ENCODE data around the gene RNU1-3. TPM values are rescaled to one million over a fixed set of nuclear protein-coding genes. Genes with fewer than 3 reads are reported as not detected.
A peak's percentile ranks its signal among the peaks of the same experiment; 100 is the strongest.

The RNU1-3 gene
- total and polyA plus RNA-seq, 2 of the 13 experiments (the other 11 are each of a cell fraction or from before 2014, with no cell fraction given): under 0.01 to 11,018 TPM

DNA sequence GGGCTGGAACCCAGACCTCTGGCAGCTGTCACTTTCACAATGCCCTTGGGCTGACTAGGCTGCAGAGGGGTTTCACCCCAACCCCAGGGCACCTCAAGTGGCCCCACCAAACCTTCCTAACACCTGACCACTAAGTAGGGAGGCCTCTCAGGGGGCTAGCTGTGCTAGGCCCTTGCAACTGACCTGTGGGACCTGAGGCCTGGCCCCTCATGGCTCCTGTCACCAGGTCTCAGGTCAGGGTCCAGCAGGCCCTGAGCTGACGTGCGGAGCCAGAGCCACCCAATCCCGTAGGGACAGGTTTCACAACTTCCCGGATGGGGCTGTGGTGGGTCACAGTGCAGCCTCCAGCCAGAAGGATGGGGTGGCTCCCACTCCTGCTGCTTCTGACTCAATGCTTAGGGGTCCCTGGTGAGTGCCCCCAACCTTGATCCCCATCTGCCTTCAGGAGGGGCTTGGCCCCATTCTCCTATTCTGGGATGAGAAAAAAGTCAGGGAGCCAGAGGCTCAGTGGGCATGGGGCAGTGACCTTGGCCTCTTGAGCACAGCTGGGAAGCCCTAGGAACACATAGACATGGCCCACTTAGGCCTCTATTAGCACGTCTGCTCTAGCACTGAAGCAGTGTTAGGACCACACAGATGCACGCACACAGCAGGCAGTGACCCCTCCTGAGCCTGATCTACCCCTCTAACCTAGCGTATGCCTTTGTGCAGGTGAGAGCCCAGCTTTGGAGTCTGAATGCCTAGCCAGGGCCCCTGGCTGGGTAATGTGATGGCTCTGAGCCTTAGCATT lies 21.3 kb downstream of the RNU1-3 start (continued):
- TF ChIP-seq, protein P1, sequence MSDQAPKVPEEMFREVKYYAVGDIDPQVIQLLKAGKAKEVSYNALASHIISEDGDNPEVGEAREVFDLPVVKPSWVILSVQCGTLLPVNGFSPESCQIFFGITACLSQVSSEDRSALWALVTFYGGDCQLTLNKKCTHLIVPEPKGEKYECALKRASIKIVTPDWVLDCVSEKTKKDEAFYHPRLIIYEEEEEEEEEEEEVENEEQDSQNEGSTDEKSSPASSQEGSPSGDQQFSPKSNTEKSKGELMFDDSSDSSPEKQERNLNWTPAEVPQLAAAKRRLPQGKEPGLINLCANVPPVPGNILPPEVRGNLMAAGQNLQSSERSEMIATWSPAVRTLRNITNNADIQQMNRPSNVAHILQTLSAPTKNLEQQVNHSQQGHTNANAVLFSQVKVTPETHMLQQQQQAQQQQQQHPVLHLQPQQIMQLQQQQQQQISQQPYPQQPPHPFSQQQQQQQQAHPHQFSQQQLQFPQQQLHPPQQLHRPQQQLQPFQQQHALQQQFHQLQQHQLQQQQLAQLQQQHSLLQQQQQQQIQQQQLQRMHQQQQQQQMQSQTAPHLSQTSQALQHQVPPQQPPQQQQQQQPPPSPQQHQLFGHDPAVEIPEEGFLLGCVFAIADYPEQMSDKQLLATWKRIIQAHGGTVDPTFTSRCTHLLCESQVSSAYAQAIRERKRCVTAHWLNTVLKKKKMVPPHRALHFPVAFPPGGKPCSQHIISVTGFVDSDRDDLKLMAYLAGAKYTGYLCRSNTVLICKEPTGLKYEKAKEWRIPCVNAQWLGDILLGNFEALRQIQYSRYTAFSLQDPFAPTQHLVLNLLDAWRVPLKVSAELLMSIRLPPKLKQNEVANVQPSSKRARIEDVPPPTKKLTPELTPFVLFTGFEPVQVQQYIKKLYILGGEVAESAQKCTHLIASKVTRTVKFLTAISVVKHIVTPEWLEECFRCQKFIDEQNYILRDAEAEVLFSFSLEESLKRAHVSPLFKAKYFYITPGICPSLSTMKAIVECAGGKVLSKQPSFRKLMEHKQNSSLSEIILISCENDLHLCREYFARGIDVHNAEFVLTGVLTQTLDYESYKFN (CRISPR knock-in tag; conservative IDR thresholded peaks at IDR 0.05): peak; percentile 92
- TF ChIP-seq KDM3A (CRISPR knock-in tag; IDR thresholded peaks at IDR 0.05; ENCODE audit: low read depth): peak; percentile 92; the same call in 1 of the 2 replicates
- TF ChIP-seq, protein P2, sequence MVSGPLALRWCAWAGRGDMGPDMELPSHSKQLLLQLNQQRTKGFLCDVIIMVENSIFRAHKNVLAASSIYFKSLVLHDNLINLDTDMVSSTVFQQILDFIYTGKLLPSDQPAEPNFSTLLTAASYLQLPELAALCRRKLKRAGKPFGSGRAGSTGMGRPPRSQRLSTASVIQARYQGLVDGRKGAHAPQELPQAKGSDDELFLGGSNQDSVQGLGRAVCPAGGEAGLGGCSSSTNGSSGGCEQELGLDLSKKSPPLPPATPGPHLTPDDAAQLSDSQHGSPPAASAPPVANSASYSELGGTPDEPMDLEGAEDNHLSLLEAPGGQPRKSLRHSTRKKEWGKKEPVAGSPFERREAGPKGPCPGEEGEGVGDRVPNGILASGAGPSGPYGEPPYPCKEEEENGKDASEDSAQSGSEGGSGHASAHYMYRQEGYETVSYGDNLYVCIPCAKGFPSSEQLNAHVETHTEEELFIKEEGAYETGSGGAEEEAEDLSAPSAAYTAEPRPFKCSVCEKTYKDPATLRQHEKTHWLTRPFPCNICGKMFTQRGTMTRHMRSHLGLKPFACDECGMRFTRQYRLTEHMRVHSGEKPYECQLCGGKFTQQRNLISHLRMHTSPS (CRISPR knock-in tag; IDR thresholded peaks at IDR 0.05; ENCODE audit: low read depth): peak; percentile 26; the same call in 1 of the 2 replicates
- TF ChIP-seq ZNF674 (CRISPR knock-in tag; IDR thresholded peaks at IDR 0.05; ENCODE audit: low read depth): 0 out of 2 replicates have a peak, but pooled peaks have one; percentile 68
- peak; percentile 87; the same call in 1 of the 2 replicates for TF ChIP-seq ZNF598 (CRISPR knock-in tag; IDR thresholded peaks at IDR 0.05; ENCODE audit: borderline replicate concordance)
- TF ChIP-seq MED1 (CRISPR knock-in tag; IDR thresholded peaks at IDR 0.05): peak; percentile 99
- TF ChIP-seq, protein P3, sequence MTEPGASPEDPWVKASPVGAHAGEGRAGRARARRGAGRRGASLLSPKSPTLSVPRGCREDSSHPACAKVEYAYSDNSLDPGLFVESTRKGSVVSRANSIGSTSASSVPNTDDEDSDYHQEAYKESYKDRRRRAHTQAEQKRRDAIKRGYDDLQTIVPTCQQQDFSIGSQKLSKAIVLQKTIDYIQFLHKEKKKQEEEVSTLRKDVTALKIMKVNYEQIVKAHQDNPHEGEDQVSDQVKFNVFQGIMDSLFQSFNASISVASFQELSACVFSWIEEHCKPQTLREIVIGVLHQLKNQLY (CRISPR knock-in tag; IDR thresholded peaks at IDR 0.05): peak; percentile 79; the same call in 1 of the 2 replicates
- TF ChIP-seq HMG20B (CRISPR knock-in tag; conservative IDR thresholded peaks at IDR 0.05): peak; percentile 75
- TF ChIP-seq, protein P4, sequence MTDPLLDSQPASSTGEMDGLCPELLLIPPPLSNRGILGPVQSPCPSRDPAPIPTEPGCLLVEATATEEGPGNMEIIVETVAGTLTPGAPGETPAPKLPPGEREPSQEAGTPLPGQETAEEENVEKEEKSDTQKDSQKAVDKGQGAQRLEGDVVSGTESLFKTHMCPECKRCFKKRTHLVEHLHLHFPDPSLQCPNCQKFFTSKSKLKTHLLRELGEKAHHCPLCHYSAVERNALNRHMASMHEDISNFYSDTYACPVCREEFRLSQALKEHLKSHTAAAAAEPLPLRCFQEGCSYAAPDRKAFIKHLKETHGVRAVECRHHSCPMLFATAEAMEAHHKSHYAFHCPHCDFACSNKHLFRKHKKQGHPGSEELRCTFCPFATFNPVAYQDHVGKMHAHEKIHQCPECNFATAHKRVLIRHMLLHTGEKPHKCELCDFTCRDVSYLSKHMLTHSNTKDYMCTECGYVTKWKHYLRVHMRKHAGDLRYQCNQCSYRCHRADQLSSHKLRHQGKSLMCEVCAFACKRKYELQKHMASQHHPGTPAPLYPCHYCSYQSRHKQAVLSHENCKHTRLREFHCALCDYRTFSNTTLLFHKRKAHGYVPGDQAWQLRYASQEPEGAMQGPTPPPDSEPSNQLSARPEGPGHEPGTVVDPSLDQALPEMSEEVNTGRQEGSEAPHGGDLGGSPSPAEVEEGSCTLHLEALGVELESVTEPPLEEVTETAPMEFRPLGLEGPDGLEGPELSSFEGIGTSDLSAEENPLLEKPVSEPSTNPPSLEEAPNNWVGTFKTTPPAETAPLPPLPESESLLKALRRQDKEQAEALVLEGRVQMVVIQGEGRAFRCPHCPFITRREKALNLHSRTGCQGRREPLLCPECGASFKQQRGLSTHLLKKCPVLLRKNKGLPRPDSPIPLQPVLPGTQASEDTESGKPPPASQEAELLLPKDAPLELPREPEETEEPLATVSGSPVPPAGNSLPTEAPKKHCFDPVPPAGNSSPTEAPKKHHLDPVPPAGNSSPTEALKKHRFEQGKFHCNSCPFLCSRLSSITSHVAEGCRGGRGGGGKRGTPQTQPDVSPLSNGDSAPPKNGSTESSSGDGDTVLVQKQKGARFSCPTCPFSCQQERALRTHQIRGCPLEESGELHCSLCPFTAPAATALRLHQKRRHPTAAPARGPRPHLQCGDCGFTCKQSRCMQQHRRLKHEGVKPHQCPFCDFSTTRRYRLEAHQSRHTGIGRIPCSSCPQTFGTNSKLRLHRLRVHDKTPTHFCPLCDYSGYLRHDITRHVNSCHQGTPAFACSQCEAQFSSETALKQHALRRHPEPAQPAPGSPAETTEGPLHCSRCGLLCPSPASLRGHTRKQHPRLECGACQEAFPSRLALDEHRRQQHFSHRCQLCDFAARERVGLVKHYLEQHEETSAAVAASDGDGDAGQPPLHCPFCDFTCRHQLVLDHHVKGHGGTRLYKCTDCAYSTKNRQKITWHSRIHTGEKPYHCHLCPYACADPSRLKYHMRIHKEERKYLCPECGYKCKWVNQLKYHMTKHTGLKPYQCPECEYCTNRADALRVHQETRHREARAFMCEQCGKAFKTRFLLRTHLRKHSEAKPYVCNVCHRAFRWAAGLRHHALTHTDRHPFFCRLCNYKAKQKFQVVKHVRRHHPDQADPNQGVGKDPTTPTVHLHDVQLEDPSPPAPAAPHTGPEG (CRISPR knock-in tag; IDR thresholded peaks at IDR 0.05): peak; percentile 94
- TF ChIP-seq, protein P5, sequence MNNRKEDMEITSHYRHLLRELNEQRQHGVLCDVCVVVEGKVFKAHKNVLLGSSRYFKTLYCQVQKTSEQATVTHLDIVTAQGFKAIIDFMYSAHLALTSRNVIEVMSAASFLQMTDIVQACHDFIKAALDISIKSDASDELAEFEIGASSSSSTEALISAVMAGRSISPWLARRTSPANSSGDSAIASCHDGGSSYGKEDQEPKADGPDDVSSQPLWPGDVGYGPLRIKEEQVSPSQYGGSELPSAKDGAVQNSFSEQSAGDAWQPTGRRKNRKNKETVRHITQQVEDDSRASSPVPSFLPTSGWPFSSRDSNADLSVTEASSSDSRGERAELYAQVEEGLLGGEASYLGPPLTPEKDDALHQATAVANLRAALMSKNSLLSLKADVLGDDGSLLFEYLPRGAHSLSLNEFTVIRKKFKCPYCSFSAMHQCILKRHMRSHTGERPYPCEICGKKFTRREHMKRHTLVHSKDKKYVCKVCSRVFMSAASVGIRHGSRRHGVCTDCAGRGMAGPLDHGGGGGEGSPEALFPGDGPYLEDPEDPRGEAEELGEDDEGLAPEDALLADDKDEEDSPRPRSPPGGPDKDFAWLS (CRISPR knock-in tag; IDR thresholded peaks at IDR 0.05; ENCODE audit: borderline replicate concordance): peak; percentile 91
- TF ChIP-seq ZNF331 (CRISPR knock-in tag; IDR thresholded peaks at IDR 0.05): peak; percentile 93
- peak; percentile 70; the same call in 1 of the 2 replicates for TF ChIP-seq KDM4B (CRISPR knock-in tag; IDR thresholded peaks at IDR 0.05)
- TF ChIP-seq FOXK1 (CRISPR knock-in tag; IDR thresholded peaks at IDR 0.05; ENCODE audit: borderline replicate concordance, low read depth): peak; percentile 90

Data from HepG2 (cell line).